RPMI7951 (cell line): ENCODE results near the gene TTC7B. TPM values are rescaled to one million over a fixed set of nuclear protein-coding genes. Genes with fewer than 3 reads are reported as not detected.
A peak's percentile ranks its signal among the peaks of the same experiment; 100 is the strongest.

Experiments
- DNase-seq: peaks from one replicate; pipeline ENCODE4 v3.0.0-alpha.2; 2012; ENCODE audit warnings: low read depth
- total RNA-seq: library from RNA; depleted of rRNA; stranded (reverse); fragments of >200 nt; shearing (Covaris generic); gene quantifications from 2 replicates; pipeline ENCODE4 v1.2.3, GENCODE V29; 2014; rRNA removed

The TTC7B gene
- total RNA-seq, 1 experiment from 2014 or later = 22.1 TPM

DNA sequence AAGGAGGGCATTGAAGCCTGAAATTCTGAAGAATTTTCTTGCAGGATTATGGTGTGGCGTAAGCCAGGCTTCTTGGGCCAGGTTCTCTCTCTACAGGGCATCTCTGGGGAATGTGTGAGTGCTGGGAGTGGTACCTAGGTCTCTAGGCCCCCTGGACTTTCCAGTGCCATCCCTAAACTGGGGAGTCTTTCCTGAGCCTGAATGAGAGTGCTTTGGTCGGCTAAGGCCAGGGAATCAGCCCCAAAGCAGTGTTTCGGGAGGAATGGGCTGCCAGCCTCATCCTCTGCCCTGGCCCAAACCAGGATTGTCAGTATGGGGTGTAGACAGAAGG, 325.5 kb downstream of the TTC7B start:
- no peak for DNase-seq

DNA sequence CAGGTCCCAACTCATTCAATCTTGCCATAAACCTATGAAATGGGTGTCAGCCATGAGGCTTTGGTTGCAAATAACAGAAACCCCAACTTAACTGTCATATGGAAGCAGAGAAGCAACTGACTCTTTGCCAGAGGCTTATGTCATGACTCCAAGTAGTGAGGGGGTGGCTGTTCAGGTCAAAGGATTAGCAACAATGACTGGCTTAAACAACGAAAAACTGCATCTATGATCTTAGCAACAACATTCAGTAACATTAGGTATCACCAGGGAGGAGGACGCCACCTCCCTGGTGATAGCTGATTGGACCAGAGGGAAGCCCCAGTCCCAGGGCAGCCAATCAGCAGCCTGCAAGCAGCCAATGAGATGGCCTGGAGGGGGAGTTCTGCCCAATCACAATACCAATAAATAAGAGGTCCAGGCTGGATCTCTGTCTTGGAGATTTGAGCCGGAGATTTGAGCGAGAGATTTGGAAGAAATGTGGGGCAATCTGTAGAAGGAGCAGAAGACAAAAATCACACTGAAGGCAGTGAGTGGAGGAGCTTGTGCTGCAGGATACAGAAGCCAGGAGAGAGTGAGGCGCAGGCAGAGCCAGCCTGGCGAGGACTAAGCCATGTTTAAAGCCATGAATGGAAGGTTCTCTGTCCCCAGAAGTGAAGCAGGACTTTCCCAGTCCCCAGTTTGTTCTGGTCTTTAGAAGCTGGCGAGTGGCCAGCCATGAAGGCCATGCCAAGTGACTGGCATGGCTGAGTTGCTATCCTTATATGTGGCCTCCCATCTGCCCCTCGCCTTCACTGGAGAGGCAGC, 326.1 kb downstream of the TTC7B start:
- DNase-seq = peak; percentile 2

DNA sequence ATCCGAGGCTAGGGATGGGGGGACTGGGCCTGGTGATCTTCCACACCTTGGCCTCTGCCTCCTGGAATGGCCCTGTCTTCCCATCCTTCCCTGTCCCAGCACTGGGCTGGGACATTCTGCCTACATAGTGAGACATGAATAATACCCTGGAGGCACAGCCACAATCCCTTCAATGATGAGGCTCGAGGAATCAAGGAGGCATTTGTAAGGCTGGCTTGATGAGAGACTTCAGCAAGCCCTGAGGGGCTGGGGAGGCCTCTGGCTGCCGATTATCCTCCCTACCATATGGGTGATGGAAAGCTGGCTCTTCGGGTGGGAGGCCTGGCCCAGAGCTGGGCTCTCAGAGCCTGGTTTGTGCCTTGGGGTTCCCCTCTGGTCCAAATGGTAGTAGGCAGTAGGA, 326.9 kb downstream of the TTC7B start:
- DNase-seq = no peak

DNA sequence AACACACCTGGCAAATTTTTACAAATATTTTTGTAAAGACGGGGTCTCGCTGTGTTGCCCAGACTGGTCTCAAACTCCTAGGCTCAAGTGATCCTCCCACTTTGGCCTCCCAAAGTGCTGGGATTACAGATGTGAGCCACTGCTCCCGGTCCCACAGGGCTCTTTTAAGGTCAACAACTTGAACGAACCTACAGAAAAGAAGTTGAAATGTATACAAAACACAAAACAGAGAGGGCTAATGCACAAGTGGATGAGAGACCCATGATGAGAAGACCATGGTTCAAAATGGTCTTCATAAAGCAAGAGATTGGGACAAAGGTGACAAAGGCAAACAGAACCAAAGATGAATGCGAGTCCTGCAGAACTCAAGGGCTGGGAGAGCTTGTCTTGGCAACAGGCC, 328.0 kb downstream of the TTC7B start:
- DNase-seq = no peak

DNA sequence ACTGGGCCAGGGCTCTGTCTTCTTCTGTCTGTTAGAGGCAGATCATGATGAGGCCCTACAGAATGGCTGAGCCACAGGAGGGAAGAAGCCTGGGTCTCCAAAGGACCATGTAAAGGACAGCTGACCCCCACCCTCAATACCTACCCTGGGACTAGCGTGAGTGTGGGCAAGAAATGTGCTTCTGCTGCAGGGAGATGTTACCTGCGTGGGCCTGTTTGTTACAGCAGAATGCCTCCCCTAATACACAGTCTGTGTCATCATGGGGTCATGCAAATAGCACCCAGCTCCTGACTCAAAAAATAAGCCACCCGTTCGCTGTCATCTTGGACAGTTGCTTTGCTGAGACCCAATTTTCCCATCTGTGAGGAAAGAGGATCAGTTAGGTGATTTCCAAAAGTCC, 328.8 kb downstream of the TTC7B start:
- DNase-seq = no peak

DNA sequence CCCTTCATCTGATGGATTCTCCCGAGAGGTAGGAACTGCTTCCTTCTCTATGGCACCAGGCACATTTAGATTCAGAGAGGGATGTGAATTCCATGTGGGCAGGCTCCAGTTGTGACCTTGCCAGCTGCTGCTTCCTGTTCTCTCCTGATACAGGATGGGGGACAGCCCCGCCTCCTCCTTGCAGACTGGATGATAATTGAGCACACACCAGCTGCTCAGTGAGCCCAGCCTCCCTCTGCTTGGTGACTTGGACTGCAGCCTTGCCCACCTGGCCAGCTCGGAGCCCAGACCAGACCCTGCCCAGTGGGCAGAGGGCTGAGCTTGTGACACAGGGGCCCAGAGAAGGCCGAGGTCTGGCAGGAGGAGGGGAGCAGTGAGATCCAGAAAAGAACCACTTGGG, 329.2 kb downstream of the TTC7B start:
- DNase-seq = peak; percentile 41

DNA sequence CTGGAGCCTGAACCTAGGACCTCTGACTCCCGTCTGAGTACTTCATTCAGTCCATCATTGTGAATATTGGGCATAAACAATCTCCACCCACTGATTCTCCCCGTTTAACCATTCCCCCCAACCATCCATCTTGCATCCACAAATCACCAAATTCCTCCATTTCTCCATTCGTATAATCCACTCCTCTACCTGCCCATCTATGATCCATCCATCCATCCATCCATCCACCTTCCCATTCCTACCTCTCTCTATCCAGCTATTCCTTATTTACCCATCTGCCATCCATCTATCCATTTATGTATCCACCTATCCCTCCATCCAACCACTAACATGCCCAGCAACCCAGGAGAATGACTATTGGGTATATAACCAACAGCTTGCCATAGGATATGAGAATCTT, 331.9 kb downstream of the TTC7B start:
- no peak for DNase-seq

DNA sequence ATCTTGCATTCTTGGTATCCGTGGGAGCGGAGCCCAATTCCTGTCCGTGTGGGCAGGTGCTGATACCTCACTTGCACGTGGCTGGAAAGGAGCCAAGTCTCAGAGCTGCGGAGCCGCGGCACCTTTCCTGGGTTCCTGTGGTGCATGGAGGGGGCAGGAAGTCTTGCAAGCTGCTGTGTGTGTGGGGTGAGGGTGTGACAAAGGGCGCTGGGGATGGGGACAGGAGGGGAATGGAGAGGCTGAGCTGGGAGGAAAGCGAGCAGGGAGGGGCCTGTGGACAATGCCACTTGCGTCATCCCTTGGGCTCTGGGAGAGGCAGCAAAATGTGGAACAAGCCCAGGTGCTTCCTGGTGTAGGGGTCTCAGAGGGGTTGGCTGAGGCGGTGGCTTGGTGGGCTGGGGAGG, 332.7 kb downstream of the TTC7B start:
- no peak for DNase-seq

DNA sequence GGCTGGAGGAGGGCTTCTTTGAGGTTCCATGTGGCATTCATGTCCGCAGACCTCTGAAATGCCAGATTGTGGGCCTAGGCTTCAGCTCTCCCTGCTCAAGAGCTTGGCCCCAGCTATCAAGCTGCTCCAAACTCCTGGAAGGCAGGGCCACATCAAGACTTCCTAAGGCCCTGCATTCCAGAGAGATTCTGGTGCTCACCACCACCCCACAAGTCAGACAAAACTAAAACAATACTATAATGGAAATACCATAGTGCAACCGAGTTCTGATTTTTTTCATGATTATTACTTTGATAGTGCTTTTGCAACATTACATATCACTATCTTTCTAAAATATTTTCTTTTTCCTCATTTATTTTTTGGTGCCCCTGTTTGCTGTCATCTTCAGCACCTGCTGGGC, 333.1 kb downstream of the TTC7B start:
- DNase-seq = no peak

DNA sequence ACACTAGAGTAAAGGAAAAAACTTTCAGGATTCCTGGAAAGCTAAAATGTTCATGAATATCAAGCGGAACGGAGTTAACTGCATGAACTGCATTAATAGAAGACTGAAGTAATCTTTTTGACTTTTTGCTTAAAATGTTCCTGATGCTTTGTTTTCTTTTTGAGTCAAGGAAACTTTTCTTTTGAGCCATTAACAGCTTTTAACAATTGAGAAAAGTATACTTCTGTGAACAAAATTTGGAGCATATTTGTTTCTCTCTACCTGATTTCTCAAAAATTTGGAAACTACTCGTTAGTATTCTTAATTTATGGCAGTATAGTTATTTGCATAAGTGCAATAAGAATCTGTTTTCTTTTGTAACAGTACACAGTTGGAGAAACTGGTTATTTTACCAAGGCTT, 340.9 kb downstream of the TTC7B start:
- DNase-seq = no peak

Other genes starting within 250 kb of the TTC7B start
- gene RPS6KA5, start 244.2 kb upstream of the TTC7B start, total RNA-seq = 1.7 and 2.3 TPM in 2 replicates